ENCODE results near the gene PAK4.

The PAK4 gene

GRCh38 chr19:39165857-39166256, 40.3 kb downstream of the PAK4 start:
- no peak for DNase-seq (ENCODE audit: low read depth in 2 of 2)

- no peak for DNase-seq (ENCODE audit: low read depth in 2 of 2)
Measured at GRCh38 chr19:39166571-39167391, 41.2 kb downstream of the PAK4 start.

- no peak for DNase-seq (ENCODE audit: low read depth in 2 of 2)
Measured at GRCh38 chr19:39167461-39168257, 42.1 kb downstream of the PAK4 start.

DNA sequence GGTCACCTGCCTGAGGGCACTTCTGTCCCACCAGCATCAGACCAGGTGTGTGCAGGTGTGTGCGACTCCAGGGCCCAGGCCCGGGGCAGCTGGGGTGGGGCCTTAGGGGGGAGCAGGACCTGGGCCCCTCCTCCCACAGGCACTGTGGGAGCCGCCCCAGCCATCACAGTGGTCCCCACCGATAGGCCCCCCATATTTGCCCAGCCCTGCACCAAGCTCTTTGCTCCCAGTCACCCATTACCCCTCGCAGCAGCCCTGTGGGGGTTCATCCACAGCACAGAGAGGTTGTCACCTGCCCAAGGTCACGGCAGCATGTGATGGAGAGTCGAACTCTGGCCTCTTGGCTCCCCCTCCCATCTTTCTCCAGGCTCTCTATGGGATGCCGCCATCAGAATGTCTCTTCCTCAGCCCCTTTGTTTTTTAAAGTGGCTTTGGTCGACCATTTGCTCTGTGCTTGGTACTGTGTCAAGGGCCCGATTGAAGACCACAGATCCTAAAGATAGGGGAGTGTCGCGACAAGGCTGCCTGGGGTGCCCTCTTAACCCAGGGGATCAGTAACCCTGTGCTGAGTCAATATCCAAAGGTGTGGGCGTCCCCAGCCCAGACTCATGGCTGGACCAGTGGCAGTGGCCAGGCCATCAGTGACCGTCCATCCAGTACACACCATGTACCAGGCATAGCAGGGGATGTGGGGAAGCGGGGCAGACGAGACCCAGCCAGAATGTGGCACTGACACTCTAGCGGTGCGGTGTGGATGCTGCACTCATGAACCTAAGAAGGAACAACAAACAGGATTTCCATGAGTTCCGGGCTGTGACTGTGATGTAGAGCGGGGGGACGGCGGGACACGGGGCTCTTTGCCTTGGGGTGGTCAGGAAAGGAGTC, 42.9 kb downstream of the PAK4 start:
- DNase-seq (ENCODE audit: low read depth in 2 of 2) = no peak

DNA sequence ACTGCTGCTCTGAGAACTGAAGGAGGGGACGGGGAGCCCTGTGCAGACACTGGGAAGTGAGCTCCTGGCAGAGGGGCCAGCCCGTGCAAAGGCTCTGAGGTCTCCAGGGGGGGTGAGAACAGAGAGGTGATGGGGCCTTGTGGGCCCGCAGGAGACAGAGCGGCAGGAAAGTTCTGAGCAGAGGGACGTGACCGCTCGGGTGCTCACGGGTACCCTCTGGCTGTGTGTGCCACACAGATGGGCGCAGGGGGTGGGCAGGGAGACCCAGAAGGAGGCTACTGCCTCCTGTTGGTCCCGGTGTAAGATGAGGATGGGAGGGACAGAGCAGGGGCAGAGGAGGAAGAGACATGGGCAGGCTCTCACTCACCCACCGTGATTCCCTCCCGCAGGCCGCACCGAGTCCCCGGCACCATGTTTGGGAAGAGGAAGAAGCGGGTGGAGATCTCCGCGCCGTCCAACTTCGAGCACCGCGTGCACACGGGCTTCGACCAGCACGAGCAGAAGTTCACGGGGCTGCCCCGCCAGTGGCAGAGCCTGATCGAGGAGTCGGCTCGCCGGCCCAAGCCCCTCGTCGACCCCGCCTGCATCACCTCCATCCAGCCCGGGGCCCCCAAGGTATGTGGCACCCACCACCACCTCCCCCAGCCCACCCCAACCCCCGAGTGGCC, 43.7 kb downstream of the PAK4 start:
- DNase-seq (ENCODE audit: low read depth in 2 of 2) = no peak

DNA sequence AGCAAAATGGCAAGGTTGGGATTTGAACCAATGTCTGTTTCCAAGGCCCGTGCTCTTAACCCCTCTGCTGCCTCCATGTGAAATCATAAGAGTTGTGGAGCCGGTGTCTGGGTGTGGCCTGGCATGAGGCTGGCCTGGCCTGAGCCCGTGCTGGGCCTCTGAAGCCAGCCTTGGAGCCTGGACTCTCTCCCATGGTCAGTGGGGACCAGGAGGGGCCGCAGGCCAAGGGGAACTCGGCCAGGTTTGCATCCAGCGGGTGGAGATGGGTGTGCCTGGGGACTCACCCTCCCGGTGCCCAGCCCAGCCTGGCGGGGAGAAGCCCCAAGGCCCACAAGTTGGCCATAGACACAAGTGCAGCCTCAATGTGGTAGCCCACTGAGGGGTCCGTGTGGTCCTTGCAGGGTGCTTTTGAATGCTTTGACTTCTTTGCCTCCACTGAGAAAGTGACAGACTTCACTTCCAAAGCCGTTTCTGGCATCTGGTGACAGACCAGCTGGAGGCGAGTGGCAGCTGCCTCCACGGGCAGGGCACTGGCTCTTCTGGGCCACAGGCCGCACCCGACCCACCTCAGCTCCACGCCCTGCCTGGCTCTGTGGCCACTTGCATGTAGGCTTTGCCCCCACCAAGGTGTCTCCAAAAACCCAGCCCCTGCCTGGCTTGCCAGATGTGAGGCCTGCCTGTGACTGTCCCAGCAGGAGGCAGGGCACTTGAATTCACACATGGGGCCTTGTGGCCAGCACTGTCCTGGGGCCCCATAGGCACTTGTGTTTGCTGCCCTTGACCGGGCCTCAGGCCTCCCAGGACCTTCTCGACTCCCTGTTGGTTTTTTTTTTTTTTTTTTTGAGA, 45.0 kb downstream of the PAK4 start:
- DNase-seq (ENCODE audit: low read depth in 2 of 2) = no peak

DNA sequence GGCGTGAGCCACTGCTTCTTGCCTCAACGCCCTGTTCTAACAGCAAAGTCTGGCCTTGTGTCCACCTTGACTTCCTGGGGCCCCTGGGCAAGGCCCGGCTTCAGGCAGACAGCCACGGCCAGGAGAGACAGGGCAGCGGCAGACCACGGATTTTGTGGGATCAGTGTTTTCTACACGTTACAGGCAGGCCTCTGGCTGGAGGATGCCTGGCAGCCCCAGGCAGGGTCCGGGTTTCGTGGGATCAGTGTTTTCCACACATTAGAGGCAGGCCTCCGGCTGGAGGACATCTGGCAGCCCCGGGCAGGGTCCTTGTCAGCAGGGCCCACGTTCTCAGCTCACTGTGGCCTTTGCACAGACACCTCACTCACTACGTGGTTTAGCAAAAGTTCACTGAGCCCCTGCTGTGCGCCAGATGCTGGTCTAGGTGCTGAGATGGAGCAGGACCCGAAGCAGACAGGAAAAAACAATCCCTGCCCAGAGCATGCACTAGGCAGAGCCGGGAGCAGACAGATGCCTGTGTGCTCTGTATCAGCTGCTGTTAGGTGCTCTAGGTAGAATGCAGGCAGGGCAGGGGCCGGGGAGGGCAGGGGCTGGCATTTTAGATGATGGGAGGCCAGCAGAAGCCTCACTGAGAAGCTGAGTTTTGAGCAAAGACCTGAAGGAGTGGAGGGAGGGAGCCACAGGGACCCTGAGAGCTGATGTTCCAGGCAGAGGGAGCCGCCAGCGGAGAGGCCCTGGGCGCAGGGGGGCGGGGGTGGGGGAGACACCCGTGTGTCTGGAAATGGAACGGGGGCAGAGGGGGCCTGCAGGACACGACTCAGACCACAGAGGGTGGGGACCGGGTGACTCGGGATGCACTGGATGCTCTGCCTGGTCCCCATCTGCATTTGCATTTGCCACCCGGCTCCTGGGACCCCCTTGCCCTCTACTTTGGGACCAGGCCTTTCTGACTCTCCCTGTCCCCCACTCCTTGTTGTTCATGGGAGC, 46.2 kb downstream of the PAK4 start:
- no peak for DNase-seq (ENCODE audit: low read depth in 2 of 2)

DNA sequence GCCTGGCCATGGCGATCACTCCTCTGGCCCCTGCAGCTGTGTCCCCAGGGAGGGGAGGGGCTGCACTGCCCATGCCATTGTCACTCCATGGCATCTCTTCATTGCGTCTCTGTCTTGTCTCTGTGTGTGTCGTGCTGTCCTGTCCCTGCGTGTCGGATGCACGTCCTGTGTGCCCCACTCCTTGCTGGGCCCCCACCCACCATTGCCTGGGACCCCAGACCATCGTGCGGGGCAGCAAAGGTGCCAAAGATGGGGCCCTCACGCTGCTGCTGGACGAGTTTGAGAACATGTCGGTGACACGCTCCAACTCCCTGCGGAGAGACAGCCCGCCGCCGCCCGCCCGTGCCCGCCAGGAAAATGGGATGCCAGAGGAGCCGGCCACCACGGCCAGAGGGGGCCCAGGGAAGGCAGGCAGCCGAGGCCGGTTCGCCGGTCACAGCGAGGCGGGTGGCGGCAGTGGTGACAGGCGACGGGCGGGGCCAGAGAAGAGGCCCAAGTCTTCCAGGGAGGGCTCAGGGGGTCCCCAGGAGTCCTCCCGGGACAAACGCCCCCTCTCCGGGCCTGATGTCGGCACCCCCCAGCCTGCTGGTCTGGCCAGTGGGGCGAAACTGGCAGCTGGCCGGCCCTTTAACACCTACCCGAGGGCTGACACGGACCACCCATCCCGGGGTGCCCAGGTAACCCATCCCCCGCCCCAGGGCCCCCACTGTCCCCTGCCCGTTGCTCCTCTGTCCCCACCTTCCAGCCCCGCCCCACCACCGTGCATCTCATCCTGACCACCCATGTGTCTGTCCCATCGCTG, 47.3 kb downstream of the PAK4 start:
- DNase-seq (ENCODE audit: low read depth in 2 of 2) = no peak

- no peak for DNase-seq (ENCODE audit: low read depth in 2 of 2)
Measured at GRCh38 chr19:39173502-39173991, 48.0 kb downstream of the PAK4 start.

DNA sequence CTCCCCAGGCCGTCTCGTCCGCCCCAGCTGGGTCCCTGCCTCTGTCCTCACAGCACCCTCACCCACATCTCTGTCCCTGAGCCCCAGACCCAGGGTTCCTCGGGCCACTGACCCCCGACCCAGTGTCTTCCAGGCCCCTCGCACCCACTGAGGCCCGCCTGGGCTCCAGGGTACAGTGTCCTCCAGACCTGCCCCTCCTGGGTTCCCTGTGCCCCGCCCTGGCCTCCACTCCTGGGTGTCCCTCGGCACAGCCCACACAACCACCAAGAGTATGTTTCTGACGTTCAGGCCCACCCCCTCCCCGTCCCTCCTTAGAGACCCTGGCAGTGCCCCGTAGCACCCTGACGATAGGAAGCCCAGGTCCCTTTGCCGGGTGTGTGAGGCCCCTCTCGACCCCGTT, 48.6 kb downstream of the PAK4 start:
- no peak for DNase-seq (ENCODE audit: low read depth in 2 of 2)

GRCh38 chr19:39174558-39175544, 49.3 kb downstream of the PAK4 start:
- no peak for DNase-seq (ENCODE audit: low read depth in 2 of 2)

DNA sequence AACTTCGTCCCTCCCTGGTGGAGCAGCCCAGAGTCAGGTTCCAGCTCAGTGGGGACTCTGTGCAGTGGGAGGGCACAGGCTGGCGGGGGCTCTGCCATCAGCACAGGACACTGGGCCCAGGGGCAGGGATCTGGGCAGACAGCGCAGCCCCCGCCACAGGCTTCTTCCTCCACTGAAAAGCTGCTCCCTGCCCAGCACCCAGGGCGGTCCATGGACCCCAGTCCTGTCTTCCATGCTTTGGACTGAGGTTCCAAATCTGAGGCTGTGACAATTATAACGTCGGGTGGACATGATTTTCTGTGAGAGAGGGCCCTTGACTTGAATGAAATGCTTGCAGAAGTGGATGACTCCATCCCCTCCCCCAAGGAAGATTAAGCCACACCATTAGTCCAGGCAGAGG, 50.0 kb downstream of the PAK4 start:
- DNase-seq (ENCODE audit: low read depth in 2 of 2) = no peak

DNA sequence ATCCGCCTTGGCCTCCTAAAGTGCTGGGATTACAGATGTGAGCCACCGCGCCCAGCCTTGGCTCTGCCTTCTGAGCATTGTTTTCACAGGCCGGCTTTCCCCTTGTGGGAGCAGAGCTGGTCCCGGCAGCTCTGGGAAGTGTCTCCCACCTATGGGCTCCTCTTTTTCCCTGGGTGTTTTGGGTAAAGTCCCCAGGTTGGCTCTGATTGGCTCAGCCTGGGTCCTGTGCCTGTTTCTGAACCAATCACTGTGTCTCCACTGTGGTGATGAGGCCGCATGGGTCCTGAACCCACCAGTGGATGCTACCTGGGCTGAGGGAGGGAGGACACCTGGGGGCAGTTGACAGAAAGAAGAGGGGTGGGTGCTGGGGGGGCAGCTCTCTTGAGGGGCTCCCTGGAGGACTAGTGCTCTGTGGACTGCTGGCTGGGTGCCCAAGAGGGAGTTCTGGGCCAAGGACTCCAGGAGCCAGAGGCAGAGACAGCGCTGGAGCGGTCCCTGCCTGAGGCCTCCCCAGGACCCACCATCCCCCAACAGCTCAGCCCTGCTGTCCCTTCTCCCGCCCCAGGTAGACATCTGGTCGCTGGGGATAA, 51.6 kb downstream of the PAK4 start:
- no peak for DNase-seq (ENCODE audit: low read depth in 2 of 2)

GRCh38 chr19:39177736-39178135, 52.1 kb downstream of the PAK4 start:
- DNase-seq (ENCODE audit: low read depth in 2 of 2) = no peak

- no peak for DNase-seq (ENCODE audit: low read depth in 2 of 2)
Measured at GRCh38 chr19:39178296-39179006, 52.9 kb downstream of the PAK4 start.

DNA sequence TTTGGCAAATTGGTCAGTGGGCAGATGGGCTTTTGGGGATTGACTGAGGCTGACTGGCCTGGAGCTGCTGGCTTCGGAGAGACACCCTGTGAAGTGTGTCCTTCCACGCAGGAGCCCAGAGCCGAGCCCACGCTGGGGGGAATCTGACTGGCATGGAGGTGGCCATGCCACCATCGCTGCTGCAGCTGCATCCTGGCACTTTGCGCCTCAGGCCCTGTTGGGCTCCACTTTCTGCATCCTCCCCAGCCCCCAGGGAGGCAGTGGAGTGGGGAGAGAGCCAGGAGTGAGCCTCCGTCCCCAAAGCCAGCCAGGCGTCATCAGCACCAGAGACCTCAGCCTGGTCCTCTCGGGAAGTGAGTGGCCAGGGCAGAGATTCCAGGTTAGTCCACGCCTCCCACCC, 54.2 kb downstream of the PAK4 start:
- DNase-seq (ENCODE audit: low read depth in 2 of 2) = no peak
